Omental fat pad (tissue), 4 donors: ENCODE data around the gene HOXD1. TPM values are rescaled to one million over a fixed set of nuclear protein-coding genes. Genes with fewer than 3 reads are reported as not detected.

Source experiments
- ATAC-seq: fragments of 150-250 bp; one replicate; pipeline ENCODE4 v1.9.1; 2016; ENCODE audit warnings: mild to moderate bottlenecking, moderate library complexity; ENCODE audit not compliant: low FRiP score
- DNase-seq: peaks from one replicate; pipeline ENCODE4 v3.0.0-alpha.2; 2019; ENCODE audit warnings: low spot score
- total RNA-seq, 4 donors: library from RNA; depleted of rRNA; stranded (reverse); fragments of >200 nt; gene quantifications; one replicate each; pipeline ENCODE4 v1.1.0, GENCODE V29; 2016
- TF ChIP-seq, protein P1 (sequence below), 3 donors: fragments of 450-650 bp; IDR thresholded peaks; one replicate each; pipeline ENCODE4 v1.5.1; 2016 to 2017; ENCODE audit warnings: antibody characterized with exemption in 3 of 3, mild to moderate bottlenecking in 3 of 3, moderate library complexity in 2 of 3

The HOXD1 gene
- total RNA-seq: under 1 TPM; 0.19 to 0.95 (median 0.53) TPM

DNA sequence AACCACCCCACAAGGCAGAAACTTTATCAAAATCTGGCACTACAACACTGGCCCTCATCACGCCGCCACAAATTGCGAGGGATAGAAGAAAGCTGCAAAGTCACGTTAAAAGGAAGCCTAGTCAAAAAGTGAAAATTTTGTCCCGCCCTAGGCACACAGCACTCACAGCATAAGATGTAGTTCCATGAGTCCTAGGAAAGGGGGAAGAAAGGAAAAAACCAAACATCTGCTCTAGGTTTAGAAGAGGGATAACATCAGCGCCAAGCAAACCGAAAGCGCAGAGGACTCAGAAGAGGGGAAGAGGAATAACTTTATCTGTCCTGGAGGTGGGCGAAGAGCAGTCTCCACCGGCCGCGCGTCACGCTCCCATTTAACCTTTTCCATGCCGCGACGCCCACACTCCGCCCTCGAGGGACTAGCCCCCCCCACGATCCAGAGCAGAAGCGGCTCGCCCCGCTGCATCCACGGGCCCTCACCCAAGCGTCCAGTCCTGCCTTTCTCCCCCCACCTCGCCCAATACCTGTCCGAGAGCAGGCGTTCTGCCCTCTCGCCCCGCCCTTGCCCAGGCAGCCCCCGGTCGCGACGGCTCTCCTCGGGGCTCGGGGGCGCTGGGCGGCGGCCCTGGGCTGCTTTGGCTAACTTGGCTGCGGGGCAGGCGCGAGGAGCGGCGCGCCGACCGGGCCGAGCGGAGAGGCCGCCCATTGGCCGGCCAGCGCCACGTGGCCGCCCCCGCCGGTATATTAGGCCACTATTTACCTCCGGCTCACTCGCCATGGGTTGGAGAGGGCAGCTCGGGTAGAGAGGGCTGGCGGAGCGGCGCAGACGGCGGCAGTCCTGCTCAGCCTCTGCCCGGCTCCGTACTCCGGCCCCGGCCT lies at the start of gene HOXD1:
Gene HOXD1, plus strand, starts transcription at position 770 of the 875 bp plus-strand sequence. CDS start 134 bp downstream, outside the sequence.
- DNase-seq (no peak), ATAC-seq (peak; percentile 68)
- TF ChIP-seq, protein P1, sequence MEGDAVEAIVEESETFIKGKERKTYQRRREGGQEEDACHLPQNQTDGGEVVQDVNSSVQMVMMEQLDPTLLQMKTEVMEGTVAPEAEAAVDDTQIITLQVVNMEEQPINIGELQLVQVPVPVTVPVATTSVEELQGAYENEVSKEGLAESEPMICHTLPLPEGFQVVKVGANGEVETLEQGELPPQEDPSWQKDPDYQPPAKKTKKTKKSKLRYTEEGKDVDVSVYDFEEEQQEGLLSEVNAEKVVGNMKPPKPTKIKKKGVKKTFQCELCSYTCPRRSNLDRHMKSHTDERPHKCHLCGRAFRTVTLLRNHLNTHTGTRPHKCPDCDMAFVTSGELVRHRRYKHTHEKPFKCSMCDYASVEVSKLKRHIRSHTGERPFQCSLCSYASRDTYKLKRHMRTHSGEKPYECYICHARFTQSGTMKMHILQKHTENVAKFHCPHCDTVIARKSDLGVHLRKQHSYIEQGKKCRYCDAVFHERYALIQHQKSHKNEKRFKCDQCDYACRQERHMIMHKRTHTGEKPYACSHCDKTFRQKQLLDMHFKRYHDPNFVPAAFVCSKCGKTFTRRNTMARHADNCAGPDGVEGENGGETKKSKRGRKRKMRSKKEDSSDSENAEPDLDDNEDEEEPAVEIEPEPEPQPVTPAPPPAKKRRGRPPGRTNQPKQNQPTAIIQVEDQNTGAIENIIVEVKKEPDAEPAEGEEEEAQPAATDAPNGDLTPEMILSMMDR (IDR thresholded peaks at IDR 0.05): no peak

DNA sequence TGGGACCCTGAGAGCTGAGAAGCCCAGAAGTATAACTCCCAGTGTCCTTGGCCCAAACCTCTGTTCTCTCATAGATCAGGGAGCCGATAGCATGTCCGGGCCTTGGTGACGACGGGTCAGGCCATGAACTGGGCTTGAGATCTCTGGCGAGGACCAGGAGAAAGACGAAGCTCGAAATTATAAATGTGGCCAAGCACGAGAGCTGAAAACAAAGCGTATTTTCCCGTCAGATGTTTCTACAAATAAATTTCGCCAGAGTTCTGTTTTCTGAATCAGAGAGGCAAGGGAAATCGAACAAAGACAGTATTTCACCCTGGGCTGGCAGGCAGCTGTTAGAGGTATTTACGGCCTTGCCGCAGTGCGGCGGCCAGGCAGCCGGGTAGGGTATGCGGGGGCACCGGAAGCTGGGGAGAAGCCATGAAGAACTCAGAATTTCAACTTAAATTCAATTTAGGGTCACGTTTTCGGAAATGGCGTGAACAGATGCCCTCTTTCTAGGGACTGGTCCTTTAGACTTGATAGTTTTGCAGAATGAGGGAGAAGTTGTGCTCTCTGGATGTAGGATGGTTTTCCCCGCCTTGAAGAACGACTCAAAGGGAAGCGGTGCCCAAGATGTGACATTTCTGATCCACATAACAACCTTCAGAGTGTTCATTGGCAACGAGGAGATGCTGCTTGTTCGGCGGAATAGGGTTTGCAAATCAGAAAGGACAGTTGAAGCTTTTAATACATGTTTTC lies 49.4 kb upstream of the HOXD1 start:
- ATAC-seq (no peak), DNase-seq (no peak)
- TF ChIP-seq, protein P1 (IDR thresholded peaks at IDR 0.05): no peak

DNA sequence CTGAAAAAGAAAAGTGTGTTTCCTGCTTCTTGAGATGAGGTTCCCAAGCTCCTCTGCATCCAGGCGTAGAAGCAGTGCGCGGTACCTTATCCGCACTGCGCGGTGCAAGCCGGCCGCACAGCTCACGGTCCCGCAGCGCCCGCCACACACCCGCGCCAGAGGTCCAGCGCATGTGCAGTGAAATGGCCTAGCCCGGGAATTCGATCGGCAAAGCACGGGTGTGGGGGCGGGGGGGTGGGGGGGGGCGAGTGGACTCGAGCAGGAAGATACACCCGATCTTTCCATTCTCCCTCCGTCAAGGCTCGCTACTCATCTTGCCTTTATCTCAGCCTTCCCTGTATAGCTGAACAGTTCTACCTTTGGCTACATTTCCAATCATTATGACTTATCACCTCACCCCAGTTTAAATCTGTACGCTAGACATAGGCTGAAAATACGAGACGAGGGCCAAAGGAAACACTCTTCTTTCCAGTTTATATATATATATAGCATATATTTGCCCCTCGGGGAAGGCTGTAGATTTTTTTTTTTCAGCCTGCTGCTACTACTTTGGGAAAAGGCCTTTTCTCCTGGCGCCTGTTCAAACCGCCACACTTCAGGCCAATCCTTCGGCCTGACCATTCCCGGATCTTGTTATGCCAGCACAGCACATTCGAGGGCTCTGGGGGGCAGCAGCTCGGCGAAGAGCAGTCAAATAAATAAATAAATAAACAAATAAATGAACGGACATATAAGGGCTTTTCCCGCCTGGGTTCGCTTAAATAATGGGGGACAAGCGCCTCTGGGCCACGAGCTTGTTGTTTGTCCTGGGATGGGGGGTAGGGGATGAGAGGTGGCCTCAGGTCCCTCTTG lies 48.6 kb upstream of the HOXD1 start:
- DNase-seq: no peak
- ATAC-seq: no peak

DNA sequence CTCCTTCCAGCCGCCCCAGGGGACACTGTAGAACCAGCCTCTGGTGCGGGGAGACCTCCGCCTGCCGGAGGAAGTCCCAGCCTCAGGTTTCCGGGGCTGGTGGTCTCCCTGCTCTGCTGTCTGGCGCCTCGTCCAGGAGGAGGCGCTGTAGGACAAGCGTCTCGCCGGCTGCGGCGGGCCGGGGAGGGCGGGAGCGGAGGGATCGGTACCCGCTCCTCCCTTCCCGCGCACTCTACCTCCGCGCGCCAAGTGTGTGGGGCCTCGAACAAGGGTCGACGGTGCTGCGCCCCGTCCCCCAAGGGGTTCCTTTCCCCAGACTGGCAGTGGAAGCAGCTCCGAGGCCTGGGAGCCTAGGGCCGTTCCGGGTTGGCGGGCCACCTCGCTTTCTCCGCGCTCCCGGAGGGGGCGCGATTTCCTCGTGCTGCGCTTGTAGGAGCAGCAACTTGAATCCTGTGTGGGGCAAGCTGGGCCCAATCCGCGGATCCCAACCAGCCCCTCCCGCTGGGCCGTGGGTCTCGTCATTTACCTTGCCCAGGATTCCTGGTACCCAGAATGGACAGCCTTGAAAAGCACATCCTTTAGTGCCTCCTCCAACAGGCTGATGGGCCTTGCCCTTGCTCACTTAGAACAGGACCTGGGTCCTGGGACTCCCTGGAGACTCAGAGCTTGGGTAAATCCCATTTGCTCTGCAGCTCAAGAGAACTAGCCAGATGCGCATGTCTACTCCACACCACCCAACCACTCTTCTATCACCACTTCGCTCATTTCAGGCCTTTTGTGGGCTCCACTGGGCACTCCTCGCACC lies 47.8 kb upstream of the HOXD1 start:
- no peak for DNase-seq
- TF ChIP-seq, protein P1 (IDR thresholded peaks at IDR 0.05): peak in 2 of 3 donors; percentile 73 to 80
- ATAC-seq: peak; percentile 87

More for the DNA sequence above, 48.6 kb upstream of the HOXD1 start:
- TF ChIP-seq, protein P1 (IDR thresholded peaks at IDR 0.05): no peak

DNA sequence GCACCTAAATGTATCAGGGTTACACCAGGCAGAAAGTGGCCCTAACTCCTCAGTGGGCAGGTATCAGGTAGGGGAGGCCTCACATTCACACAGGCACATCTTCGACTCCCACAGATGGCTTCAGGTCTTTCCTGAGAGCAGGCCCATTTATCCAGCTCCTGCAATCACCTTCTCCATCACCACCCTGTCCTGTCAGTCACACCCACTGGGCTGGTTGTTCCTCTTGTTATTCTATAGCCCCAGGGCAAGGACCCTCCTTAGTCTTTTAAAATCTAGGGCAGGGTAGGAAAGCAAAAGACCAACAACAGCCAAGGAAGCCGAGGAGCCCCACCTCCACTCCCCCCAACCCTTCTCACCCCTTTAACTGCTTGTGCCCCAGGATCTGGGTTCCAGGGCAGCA lies 46.2 kb upstream of the HOXD1 start:
- no peak for DNase-seq
- TF ChIP-seq, protein P1 (IDR thresholded peaks at IDR 0.05): no peak
- ATAC-seq: no peak
